HEK293 (cell line): ENCODE data around the gene SLC38A7.

Experiments used
- KLF10 ChIP-seq: fragments of 450-650 bp; IDR thresholded peaks from 2 replicates; pipeline ENCODE4 v1.5.1; 2018; ENCODE audit warnings: missing biosample characterization, mild to moderate bottlenecking, missing genetic modification characterization
- SALL2 ChIP-seq: fragments of 450-650 bp; formaldehyde crosslinking; IDR thresholded peaks from 2 replicates; pipeline ENCODE4 v1.5.0; 2017; ENCODE audit warnings: missing biosample characterization, mild to moderate bottlenecking, missing genetic modification characterization, borderline replicate concordance
- SP2 ChIP-seq: fragments of 450-650 bp; formaldehyde crosslinking; IDR thresholded peaks from 2 replicates; pipeline ENCODE4 v1.5.1; 2016; ENCODE audit warnings: missing biosample characterization, missing genetic modification characterization
- YY1 ChIP-seq: fragments of 450-650 bp; formaldehyde crosslinking; IDR thresholded peaks from 2 replicates; pipeline ENCODE4 v1.5.1; 2018; ENCODE audit warnings: missing biosample characterization, missing genetic modification characterization
- ZNF121 ChIP-seq: fragments of 450-650 bp; formaldehyde crosslinking; IDR thresholded peaks from 2 replicates; pipeline ENCODE4 v1.5.1; 2016; ENCODE audit warnings: missing biosample characterization, missing genetic modification characterization
- ZNF292 ChIP-seq: fragments of 450-650 bp; formaldehyde crosslinking; IDR thresholded peaks from 2 replicates; pipeline ENCODE4 v1.5.1; 2016; ENCODE audit warnings: low read depth, missing biosample characterization, missing genetic modification characterization, borderline replicate concordance
- ZNF530 ChIP-seq: fragments of 450-650 bp; formaldehyde crosslinking; IDR thresholded peaks from 2 replicates; pipeline ENCODE4 v1.5.1; 2016; ENCODE audit warnings: low read depth, missing biosample characterization, missing genetic modification characterization
- ZNF596 ChIP-seq: fragments of 450-650 bp; IDR thresholded peaks from 2 replicates; pipeline ENCODE4 v1.5.0; 2018; ENCODE audit warnings: missing biosample characterization, mild to moderate bottlenecking, missing genetic modification characterization, moderate library complexity
- TF ChIP-seq, protein P1 (sequence below): fragments of 450-650 bp; formaldehyde crosslinking; IDR thresholded peaks from 2 replicates; pipeline ENCODE4 v1.5.1; 2016; ENCODE audit warnings: missing biosample characterization, missing genetic modification characterization
- TF ChIP-seq, protein P2 (sequence below): fragments of 450-650 bp; formaldehyde crosslinking; IDR thresholded peaks from 2 replicates; pipeline ENCODE4 v1.5.1; 2016; ENCODE audit warnings: missing biosample characterization, missing genetic modification characterization
- TF ChIP-seq, protein P3 (sequence below): fragments of 450-650 bp; formaldehyde crosslinking; conservative IDR thresholded peaks from 2 replicates; pipeline ENCODE4 v1.5.1; 2016; ENCODE audit warnings: low read depth, missing biosample characterization, missing genetic modification characterization
- TF ChIP-seq, protein P4 (sequence below): fragments of 450-650 bp; formaldehyde crosslinking; IDR thresholded peaks from 2 replicates; pipeline ENCODE4 v1.5.1; 2016; ENCODE audit warnings: missing biosample characterization, missing genetic modification characterization

DNA sequence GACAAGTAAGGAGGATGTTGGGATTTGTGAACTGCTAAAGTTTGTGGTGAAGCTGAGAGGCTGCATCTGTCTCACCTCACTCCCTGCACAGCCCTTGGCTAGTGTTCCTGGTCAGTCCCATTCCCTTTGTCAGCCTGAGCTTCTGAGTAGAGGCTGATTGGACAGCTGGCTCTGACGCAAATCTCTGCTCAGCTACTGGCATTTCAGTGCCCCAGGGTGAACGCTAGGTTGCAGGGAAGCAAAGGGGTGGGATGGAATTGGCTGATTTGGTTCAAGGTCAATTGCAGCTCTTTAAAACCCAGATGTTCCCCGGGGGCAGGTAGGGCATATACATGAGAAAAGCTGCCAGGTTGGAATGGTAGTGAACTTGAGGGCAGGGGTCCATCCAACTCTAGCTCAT lies 31.8 kb downstream of the SLC38A7 start:
- TF ChIP-seq, protein P1, sequence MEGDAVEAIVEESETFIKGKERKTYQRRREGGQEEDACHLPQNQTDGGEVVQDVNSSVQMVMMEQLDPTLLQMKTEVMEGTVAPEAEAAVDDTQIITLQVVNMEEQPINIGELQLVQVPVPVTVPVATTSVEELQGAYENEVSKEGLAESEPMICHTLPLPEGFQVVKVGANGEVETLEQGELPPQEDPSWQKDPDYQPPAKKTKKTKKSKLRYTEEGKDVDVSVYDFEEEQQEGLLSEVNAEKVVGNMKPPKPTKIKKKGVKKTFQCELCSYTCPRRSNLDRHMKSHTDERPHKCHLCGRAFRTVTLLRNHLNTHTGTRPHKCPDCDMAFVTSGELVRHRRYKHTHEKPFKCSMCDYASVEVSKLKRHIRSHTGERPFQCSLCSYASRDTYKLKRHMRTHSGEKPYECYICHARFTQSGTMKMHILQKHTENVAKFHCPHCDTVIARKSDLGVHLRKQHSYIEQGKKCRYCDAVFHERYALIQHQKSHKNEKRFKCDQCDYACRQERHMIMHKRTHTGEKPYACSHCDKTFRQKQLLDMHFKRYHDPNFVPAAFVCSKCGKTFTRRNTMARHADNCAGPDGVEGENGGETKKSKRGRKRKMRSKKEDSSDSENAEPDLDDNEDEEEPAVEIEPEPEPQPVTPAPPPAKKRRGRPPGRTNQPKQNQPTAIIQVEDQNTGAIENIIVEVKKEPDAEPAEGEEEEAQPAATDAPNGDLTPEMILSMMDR, result no peak
- TF ChIP-seq, protein P2, sequence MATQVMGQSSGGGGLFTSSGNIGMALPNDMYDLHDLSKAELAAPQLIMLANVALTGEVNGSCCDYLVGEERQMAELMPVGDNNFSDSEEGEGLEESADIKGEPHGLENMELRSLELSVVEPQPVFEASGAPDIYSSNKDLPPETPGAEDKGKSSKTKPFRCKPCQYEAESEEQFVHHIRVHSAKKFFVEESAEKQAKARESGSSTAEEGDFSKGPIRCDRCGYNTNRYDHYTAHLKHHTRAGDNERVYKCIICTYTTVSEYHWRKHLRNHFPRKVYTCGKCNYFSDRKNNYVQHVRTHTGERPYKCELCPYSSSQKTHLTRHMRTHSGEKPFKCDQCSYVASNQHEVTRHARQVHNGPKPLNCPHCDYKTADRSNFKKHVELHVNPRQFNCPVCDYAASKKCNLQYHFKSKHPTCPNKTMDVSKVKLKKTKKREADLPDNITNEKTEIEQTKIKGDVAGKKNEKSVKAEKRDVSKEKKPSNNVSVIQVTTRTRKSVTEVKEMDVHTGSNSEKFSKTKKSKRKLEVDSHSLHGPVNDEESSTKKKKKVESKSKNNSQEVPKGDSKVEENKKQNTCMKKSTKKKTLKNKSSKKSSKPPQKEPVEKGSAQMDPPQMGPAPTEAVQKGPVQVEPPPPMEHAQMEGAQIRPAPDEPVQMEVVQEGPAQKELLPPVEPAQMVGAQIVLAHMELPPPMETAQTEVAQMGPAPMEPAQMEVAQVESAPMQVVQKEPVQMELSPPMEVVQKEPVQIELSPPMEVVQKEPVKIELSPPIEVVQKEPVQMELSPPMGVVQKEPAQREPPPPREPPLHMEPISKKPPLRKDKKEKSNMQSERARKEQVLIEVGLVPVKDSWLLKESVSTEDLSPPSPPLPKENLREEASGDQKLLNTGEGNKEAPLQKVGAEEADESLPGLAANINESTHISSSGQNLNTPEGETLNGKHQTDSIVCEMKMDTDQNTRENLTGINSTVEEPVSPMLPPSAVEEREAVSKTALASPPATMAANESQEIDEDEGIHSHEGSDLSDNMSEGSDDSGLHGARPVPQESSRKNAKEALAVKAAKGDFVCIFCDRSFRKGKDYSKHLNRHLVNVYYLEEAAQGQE (tag by site-specific recombination), result no peak
- no peak for TF ChIP-seq ZNF121 (tag by site-specific recombination)
- TF ChIP-seq YY1, result no peak
- TF ChIP-seq, protein P3, sequence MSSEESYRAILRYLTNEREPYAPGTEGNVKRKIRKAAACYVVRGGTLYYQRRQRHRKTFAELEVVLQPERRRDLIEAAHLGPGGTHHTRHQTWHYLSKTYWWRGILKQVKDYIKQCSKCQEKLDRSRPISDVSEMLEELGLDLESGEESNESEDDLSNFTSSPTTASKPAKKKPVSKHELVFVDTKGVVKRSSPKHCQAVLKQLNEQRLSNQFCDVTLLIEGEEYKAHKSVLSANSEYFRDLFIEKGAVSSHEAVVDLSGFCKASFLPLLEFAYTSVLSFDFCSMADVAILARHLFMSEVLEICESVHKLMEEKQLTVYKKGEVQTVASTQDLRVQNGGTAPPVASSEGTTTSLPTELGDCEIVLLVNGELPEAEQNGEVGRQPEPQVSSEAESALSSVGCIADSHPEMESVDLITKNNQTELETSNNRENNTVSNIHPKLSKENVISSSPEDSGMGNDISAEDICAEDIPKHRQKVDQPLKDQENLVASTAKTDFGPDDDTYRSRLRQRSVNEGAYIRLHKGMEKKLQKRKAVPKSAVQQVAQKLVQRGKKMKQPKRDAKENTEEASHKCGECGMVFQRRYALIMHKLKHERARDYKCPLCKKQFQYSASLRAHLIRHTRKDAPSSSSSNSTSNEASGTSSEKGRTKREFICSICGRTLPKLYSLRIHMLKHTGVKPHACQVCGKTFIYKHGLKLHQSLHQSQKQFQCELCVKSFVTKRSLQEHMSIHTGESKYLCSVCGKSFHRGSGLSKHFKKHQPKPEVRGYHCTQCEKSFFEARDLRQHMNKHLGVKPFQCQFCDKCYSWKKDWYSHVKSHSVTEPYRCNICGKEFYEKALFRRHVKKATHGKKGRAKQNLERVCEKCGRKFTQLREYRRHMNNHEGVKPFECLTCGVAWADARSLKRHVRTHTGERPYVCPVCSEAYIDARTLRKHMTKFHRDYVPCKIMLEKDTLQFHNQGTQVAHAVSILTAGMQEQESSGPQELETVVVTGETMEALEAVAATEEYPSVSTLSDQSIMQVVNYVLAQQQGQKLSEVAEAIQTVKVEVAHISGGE (tag by site-specific recombination), result no peak
- TF ChIP-seq, protein P4, sequence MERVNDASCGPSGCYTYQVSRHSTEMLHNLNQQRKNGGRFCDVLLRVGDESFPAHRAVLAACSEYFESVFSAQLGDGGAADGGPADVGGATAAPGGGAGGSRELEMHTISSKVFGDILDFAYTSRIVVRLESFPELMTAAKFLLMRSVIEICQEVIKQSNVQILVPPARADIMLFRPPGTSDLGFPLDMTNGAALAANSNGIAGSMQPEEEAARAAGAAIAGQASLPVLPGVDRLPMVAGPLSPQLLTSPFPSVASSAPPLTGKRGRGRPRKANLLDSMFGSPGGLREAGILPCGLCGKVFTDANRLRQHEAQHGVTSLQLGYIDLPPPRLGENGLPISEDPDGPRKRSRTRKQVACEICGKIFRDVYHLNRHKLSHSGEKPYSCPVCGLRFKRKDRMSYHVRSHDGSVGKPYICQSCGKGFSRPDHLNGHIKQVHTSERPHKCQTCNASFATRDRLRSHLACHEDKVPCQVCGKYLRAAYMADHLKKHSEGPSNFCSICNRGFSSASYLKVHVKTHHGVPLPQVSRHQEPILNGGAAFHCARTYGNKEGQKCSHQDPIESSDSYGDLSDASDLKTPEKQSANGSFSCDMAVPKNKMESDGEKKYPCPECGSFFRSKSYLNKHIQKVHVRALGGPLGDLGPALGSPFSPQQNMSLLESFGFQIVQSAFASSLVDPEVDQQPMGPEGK (tag by site-specific recombination), result no peak
- TF ChIP-seq ZNF292 (tag by site-specific recombination), result no peak
- TF ChIP-seq SALL2 (tag by site-specific recombination), result no peak
- TF ChIP-seq SP2 (tag by site-specific recombination), result no peak
- no peak for TF ChIP-seq ZNF596
- no peak for TF ChIP-seq KLF10
- no peak for TF ChIP-seq ZNF530
